ENCODE data around the gene TMEM127. TPM values are rescaled to one million over a fixed set of nuclear protein-coding genes. Genes with fewer than 3 reads are reported as not detected.

The TMEM127 gene
- total RNA-seq, 1 donor: 55.0 TPM

GRCh38 chr2:96276787-96277499 is 11.1 kb upstream of the TMEM127 start:
- no peaks in the 10 kb centered on the region for H4K20me1 ChIP-seq (ENCODE audit: insufficient read depth, low read length)
- peaks cover 79% of the 10 kb centered on the region for H3K36me3 ChIP-seq (ENCODE audit: insufficient read depth, low read length)
- DNase-seq (ENCODE audit: insufficient read length, low spot score, missing footprints): no peak

GRCh38 chr2:96274355-96275056 is 8.7 kb upstream of the TMEM127 start:
- no peak overlapping the region for H2AFZ ChIP-seq (ENCODE audit: low read length)
- H3K27me3 ChIP-seq (ENCODE audit: insufficient read depth, low read length): no peaks in the 10 kb centered on the region
- no peak overlapping the region for H3K4me3 ChIP-seq (ENCODE audit: insufficient read depth, low read length)
- H3K4me2 ChIP-seq (ENCODE audit: insufficient read depth, low read length): no peak overlapping the region
- no peaks in the 10 kb centered on the region for H4K20me1 ChIP-seq (ENCODE audit: insufficient read depth, low read length)
- peaks cover 76% of the 10 kb centered on the region for H3K36me3 ChIP-seq (ENCODE audit: insufficient read depth, low read length)
- no peaks in the 10 kb centered on the region for H3K9me3 ChIP-seq (ENCODE audit: low read depth, low read length)
- no peak overlapping the region for H3K27ac ChIP-seq (ENCODE audit: low read depth, low read length)
- H3K79me2 ChIP-seq (ENCODE audit: insufficient read depth, low read length): peaks cover 2% of the 10 kb centered on the region
- TF ChIP-seq, protein P1, sequence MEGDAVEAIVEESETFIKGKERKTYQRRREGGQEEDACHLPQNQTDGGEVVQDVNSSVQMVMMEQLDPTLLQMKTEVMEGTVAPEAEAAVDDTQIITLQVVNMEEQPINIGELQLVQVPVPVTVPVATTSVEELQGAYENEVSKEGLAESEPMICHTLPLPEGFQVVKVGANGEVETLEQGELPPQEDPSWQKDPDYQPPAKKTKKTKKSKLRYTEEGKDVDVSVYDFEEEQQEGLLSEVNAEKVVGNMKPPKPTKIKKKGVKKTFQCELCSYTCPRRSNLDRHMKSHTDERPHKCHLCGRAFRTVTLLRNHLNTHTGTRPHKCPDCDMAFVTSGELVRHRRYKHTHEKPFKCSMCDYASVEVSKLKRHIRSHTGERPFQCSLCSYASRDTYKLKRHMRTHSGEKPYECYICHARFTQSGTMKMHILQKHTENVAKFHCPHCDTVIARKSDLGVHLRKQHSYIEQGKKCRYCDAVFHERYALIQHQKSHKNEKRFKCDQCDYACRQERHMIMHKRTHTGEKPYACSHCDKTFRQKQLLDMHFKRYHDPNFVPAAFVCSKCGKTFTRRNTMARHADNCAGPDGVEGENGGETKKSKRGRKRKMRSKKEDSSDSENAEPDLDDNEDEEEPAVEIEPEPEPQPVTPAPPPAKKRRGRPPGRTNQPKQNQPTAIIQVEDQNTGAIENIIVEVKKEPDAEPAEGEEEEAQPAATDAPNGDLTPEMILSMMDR (IDR thresholded peaks at IDR 0.05; ENCODE audit: extremely low read depth, low read depth, low read length): no peak
- DNase-seq (ENCODE audit: insufficient read length, low spot score, missing footprints): peak; percentile 35
- peaks cover 14% of the 10 kb centered on the region for H3K4me1 ChIP-seq (ENCODE audit: insufficient read depth, low read length)

More at GRCh38 chr2:96276787-96277499, 11.1 kb upstream of the TMEM127 start:
- Histone ChIP-seq H3K4me1 (ENCODE audit: insufficient read depth, low read length) (peaks cover 10% of the 10 kb centered on the region), H3K9me3 (ENCODE audit: low read depth, low read length) (no peaks in the 10 kb centered on the region), H3K79me2 (ENCODE audit: insufficient read depth, low read length) (no peaks in the 10 kb centered on the region), H3K27me3 (ENCODE audit: insufficient read depth, low read length) (no peaks in the 10 kb centered on the region), H3K27ac (ENCODE audit: low read depth, low read length) (no peak overlapping the region), H3K4me2 (ENCODE audit: insufficient read depth, low read length) (no peak overlapping the region), H3K4me3 (ENCODE audit: insufficient read depth, low read length) (no peak overlapping the region), H2AFZ (ENCODE audit: low read length) (no peak overlapping the region)
- TF ChIP-seq, protein P1 (IDR thresholded peaks at IDR 0.05; ENCODE audit: extremely low read depth, low read depth, low read length): no peak

- peaks cover 2% of the 10 kb centered on the region for H3K79me2 ChIP-seq (ENCODE audit: insufficient read depth, low read length)
- no peak overlapping the region for H2AFZ ChIP-seq (ENCODE audit: low read length)
- H3K9me3 ChIP-seq (ENCODE audit: low read depth, low read length): no peaks in the 10 kb centered on the region
- H4K20me1 ChIP-seq (ENCODE audit: insufficient read depth, low read length): no peaks in the 10 kb centered on the region
- H3K27me3 ChIP-seq (ENCODE audit: insufficient read depth, low read length): no peaks in the 10 kb centered on the region
- DNase-seq (ENCODE audit: insufficient read length, low spot score, missing footprints): no peak
- TF ChIP-seq, protein P1 (IDR thresholded peaks at IDR 0.05; ENCODE audit: extremely low read depth, low read depth, low read length): no peak
- H3K4me3 ChIP-seq (ENCODE audit: insufficient read depth, low read length): no peak overlapping the region
- H3K27ac ChIP-seq (ENCODE audit: low read depth, low read length): no peak overlapping the region
- H3K36me3 ChIP-seq (ENCODE audit: insufficient read depth, low read length): peaks cover 75% of the 10 kb centered on the region
- peaks cover 14% of the 10 kb centered on the region for H3K4me1 ChIP-seq (ENCODE audit: insufficient read depth, low read length)
- H3K4me2 ChIP-seq (ENCODE audit: insufficient read depth, low read length): no peak overlapping the region
These were observed 8.0 kb upstream of the TMEM127 start for GRCh38 chr2:96273763-96274162.

- H3K9me3 ChIP-seq (ENCODE audit: low read depth, low read length): no peaks in the 10 kb centered on the region
- peaks cover 30% of the 10 kb centered on the region for H3K4me1 ChIP-seq (ENCODE audit: insufficient read depth, low read length)
- H3K27me3 ChIP-seq (ENCODE audit: insufficient read depth, low read length): no peaks in the 10 kb centered on the region
- H3K4me2 ChIP-seq (ENCODE audit: insufficient read depth, low read length): no peak overlapping the region
- H3K27ac ChIP-seq (ENCODE audit: low read depth, low read length): no peak overlapping the region
- no peak for DNase-seq (ENCODE audit: insufficient read length, low spot score, missing footprints)
- H3K4me3 ChIP-seq (ENCODE audit: insufficient read depth, low read length): no peak overlapping the region
- TF ChIP-seq, protein P1 (IDR thresholded peaks at IDR 0.05; ENCODE audit: extremely low read depth, low read depth, low read length): no peak
- no peak overlapping the region for H2AFZ ChIP-seq (ENCODE audit: low read length)
- H4K20me1 ChIP-seq (ENCODE audit: insufficient read depth, low read length): peaks cover 8% of the 10 kb centered on the region
- H3K79me2 ChIP-seq (ENCODE audit: insufficient read depth, low read length): peaks cover 16% of the 10 kb centered on the region
- H3K36me3 ChIP-seq (ENCODE audit: insufficient read depth, low read length): peaks cover 71% of the 10 kb centered on the region
These were observed 6.2 kb upstream of the TMEM127 start for GRCh38 chr2:96271995-96272394.

Data from osteoblast (primary cell).